ENCODE data around the gene FBLIM1. TPM values are rescaled to one million over a fixed set of nuclear protein-coding genes. Genes with fewer than 3 reads are reported as not detected.

Gene FBLIM1
- total and polyA plus RNA-seq, 5 donors, result 83.6 to 112 (median 94.7) TPM

GRCh38 chr1:15722836-15723532, 35.6 kb upstream of the FBLIM1 start:
- 80% methylated on average over 13 of the region's 13 CpGs for WGBS
- H3K9me3 ChIP-seq (ENCODE audit: control insufficient read depth, low read length), result no peaks in the 10 kb centered on the region
- intact Hi-C loops (cut with DNase I), result no loop called here
- no peak overlapping the region for H3K27ac ChIP-seq (ENCODE audit: low read length)
- H3K27me3 ChIP-seq (ENCODE audit: control insufficient read depth, insufficient read depth), result no peaks in the 10 kb centered on the region
- no peak for ATAC-seq
- H3K4me3 ChIP-seq (ENCODE audit: low read length), result no peak overlapping the region
- no peaks in the 10 kb centered on the region for H3K4me1 ChIP-seq (ENCODE audit: control insufficient read depth, insufficient read depth, low read length)
- DNase-seq, result no peak

- H3K27ac ChIP-seq (ENCODE audit: low read length), result no peak overlapping the region
- WGBS, result 96% methylated on average over 20 of the region's 20 CpGs
- H3K4me3 ChIP-seq (ENCODE audit: low read length), result no peak overlapping the region
- intact Hi-C loops (cut with DNase I), result no loop called here
- H3K9me3 ChIP-seq (ENCODE audit: control insufficient read depth, low read length), result no peaks in the 10 kb centered on the region
- peak in 1 of 3 donors; percentile 33 for DNase-seq
- no peaks in the 10 kb centered on the region for H3K4me1 ChIP-seq (ENCODE audit: control insufficient read depth, insufficient read depth, low read length)
- no peaks in the 10 kb centered on the region for H3K27me3 ChIP-seq (ENCODE audit: control insufficient read depth, insufficient read depth)
- no peak for ATAC-seq
Observed at GRCh38 chr1:15723631-15724246, 34.9 kb upstream of the FBLIM1 start.

GRCh38 chr1:15724949-15725880, 33.4 kb upstream of the FBLIM1 start:
- WGBS, result 75% methylated on average over 26 of the region's 26 CpGs
- Histone ChIP-seq H3K9me3 (ENCODE audit: control insufficient read depth, low read length) (no peaks in the 10 kb centered on the region), H3K27ac (ENCODE audit: low read length) (no peak overlapping the region), H3K4me1 (ENCODE audit: control insufficient read depth, insufficient read depth, low read length) (no peaks in the 10 kb centered on the region), H3K27me3 (ENCODE audit: control insufficient read depth, insufficient read depth) (no peaks in the 10 kb centered on the region), H3K4me3 (ENCODE audit: low read length) (no peak overlapping the region)
- ATAC-seq (peak in 1 of 2 donors; percentile 3), DNase-seq (peak in 1 of 3 donors; percentile 56)
- intact Hi-C loops (cut with DNase I), result no loop called here

GRCh38 chr1:15726508-15726907, 32.1 kb upstream of the FBLIM1 start:
- WGBS, result 90% methylated on average over 9 of the region's 9 CpGs
- Histone ChIP-seq H3K27ac (ENCODE audit: low read length) (no peak overlapping the region), H3K27me3 (ENCODE audit: control insufficient read depth, insufficient read depth) (no peaks in the 10 kb centered on the region), H3K4me1 (ENCODE audit: control insufficient read depth, insufficient read depth, low read length) (no peaks in the 10 kb centered on the region), H3K4me3 (ENCODE audit: low read length) (no peak overlapping the region), H3K9me3 (ENCODE audit: control insufficient read depth, low read length) (no peaks in the 10 kb centered on the region)
- ATAC-seq (no peak), DNase-seq (peak in 1 of 3 donors; percentile 47)
- intact Hi-C loops (cut with DNase I), result no loop called here

- ATAC-seq, result peak; percentile 12 to 27
Observed at GRCh38 chr1:15727021-15727420, 31.6 kb upstream of the FBLIM1 start.

GRCh38 chr1:15727424-15727823, 31.2 kb upstream of the FBLIM1 start:
- no peak for DNase-seq
- H3K4me3 ChIP-seq (ENCODE audit: low read length), result no peak overlapping the region
- ATAC-seq, result no peak

More at GRCh38 chr1:15727021-15727420, 31.6 kb upstream of the FBLIM1 start:
- no peaks in the 10 kb centered on the region for H3K4me1 ChIP-seq (ENCODE audit: control insufficient read depth, insufficient read depth, low read length)
- WGBS, result 67% methylated on average over 21 of the region's 21 CpGs
- no peak overlapping the region for H3K27ac ChIP-seq (ENCODE audit: low read length)
- no peaks in the 10 kb centered on the region for H3K9me3 ChIP-seq (ENCODE audit: control insufficient read depth, low read length)
- no peak overlapping the region for H3K4me3 ChIP-seq (ENCODE audit: low read length)
- no peak for DNase-seq
- intact Hi-C loops (cut with DNase I), result no loop called here
- no peaks in the 10 kb centered on the region for H3K27me3 ChIP-seq (ENCODE audit: control insufficient read depth, insufficient read depth)

GRCh38 chr1:15727866-15728534, 30.6 kb upstream of the FBLIM1 start:
- Histone ChIP-seq H3K27ac (ENCODE audit: low read length) (no peak overlapping the region), H3K9me3 (ENCODE audit: control insufficient read depth, low read length) (no peaks in the 10 kb centered on the region), H3K4me1 (ENCODE audit: control insufficient read depth, insufficient read depth, low read length) (no peaks in the 10 kb centered on the region), H3K4me3 (ENCODE audit: low read length) (no peak overlapping the region), H3K27me3 (ENCODE audit: control insufficient read depth, insufficient read depth) (no peaks in the 10 kb centered on the region)
- intact Hi-C loops (cut with DNase I), result no loop called here
- 89% methylated on average over 23 of the region's 23 CpGs for WGBS
- ATAC-seq (peak in 1 of 2 donors; percentile 5), DNase-seq (peak in 1 of 3 donors; percentile 47)

More at GRCh38 chr1:15727424-15727823, 31.2 kb upstream of the FBLIM1 start:
- intact Hi-C loops (cut with DNase I), result no loop called here
- Histone ChIP-seq H3K27me3 (ENCODE audit: control insufficient read depth, insufficient read depth) (no peaks in the 10 kb centered on the region), H3K4me1 (ENCODE audit: control insufficient read depth, insufficient read depth, low read length) (no peaks in the 10 kb centered on the region), H3K9me3 (ENCODE audit: control insufficient read depth, low read length) (no peaks in the 10 kb centered on the region), H3K27ac (ENCODE audit: low read length) (no peak overlapping the region)
- 74% methylated on average over 13 of the region's 13 CpGs for WGBS

GRCh38 chr1:15728937-15729657, 29.5 kb upstream of the FBLIM1 start:
- no peaks in the 10 kb centered on the region for H3K4me1 ChIP-seq (ENCODE audit: control insufficient read depth, insufficient read depth, low read length)
- DNase-seq (no peak), ATAC-seq (no peak)
- intact Hi-C loops (cut with DNase I), result no loop called here
- H3K27ac ChIP-seq (ENCODE audit: low read length), result no peak overlapping the region
- no peaks in the 10 kb centered on the region for H3K9me3 ChIP-seq (ENCODE audit: control insufficient read depth, low read length)
- H3K4me3 ChIP-seq (ENCODE audit: low read length), result no peak overlapping the region
- H3K27me3 ChIP-seq (ENCODE audit: control insufficient read depth, insufficient read depth), result no peaks in the 10 kb centered on the region
- WGBS, result 87% methylated on average over 22 of the region's 22 CpGs

GRCh38 chr1:15730423-15730822, 28.2 kb upstream of the FBLIM1 start:
- Histone ChIP-seq H3K4me3 (ENCODE audit: low read length) (no peak overlapping the region), H3K9me3 (ENCODE audit: control insufficient read depth, low read length) (no peaks in the 10 kb centered on the region), H3K27me3 (ENCODE audit: control insufficient read depth, insufficient read depth) (no peaks in the 10 kb centered on the region), H3K27ac (ENCODE audit: low read length) (no peak overlapping the region), H3K4me1 (ENCODE audit: control insufficient read depth, insufficient read depth, low read length) (peaks cover 2% of the 10 kb centered on the region)
- ATAC-seq (no peak), DNase-seq (peak in 1 of 3 donors; percentile 54)
- 95% methylated on average over 16 of the region's 16 CpGs for WGBS
- intact Hi-C loops (cut with DNase I), result loop anchor here in 1 of 4 donors (10.0 kb wide), 1 partner anchor 126 kb away; no protein-coding TSS in a partner anchor

GRCh38 chr1:15730936-15731335, 27.7 kb upstream of the FBLIM1 start:
- intact Hi-C loops (cut with DNase I), result loop anchor here in 1 of 4 donors (10.0 kb wide), 1 partner anchor 126 kb away; no protein-coding TSS in a partner anchor
- no peak for ATAC-seq
- 93% methylated on average over 16 of the region's 16 CpGs for WGBS

More at GRCh38 chr1:15730936-15731335, 27.7 kb upstream of the FBLIM1 start:
- Histone ChIP-seq H3K27me3 (ENCODE audit: control insufficient read depth, insufficient read depth) (no peaks in the 10 kb centered on the region), H3K4me3 (ENCODE audit: low read length) (no peak overlapping the region), H3K9me3 (ENCODE audit: control insufficient read depth, low read length) (no peaks in the 10 kb centered on the region), H3K27ac (ENCODE audit: low read length) (no peak overlapping the region), H3K4me1 (ENCODE audit: control insufficient read depth, insufficient read depth, low read length) (peaks cover 4% of the 10 kb centered on the region)
- DNase-seq, result peak in 1 of 3 donors; percentile 44
